Cardiac muscle cell (in vitro differentiated cells and primary cell): ENCODE results near the gene NR3C1. TPM values are rescaled to one million over a fixed set of nuclear protein-coding genes. Genes with fewer than 3 reads are reported as not detected.

Experiments
- DNase-seq, 2 donors: peaks; one replicate each; pipeline versions ENCODE4 v3.0.0 to v3.0.0-alpha.2; 2010 to 2017; ENCODE audit warnings: low read depth in 1 of 2, low spot score in 1 of 2
- H3K27ac ChIP-seq: fragments of 200-600 bp; sonication (generic); 2 replicates; pipeline ENCODE4 v1.5.1; 2016
- H3K27me3 ChIP-seq: fragments of 200-600 bp; sonication (generic); 2 replicates; pipeline ENCODE4 v1.6.0; 2016; ENCODE audit warnings: control low read depth
- H3K36me3 ChIP-seq: fragments of 200-600 bp; sonication (generic); 2 replicates; pipeline ENCODE4 v1.5.1; 2016; ENCODE audit warnings: control low read depth
- H3K4me1 ChIP-seq: fragments of 200-600 bp; sonication (generic); 2 replicates; pipeline ENCODE4 v1.8.1; 2017; ENCODE audit warnings: low read depth, mild to moderate bottlenecking, mixed run types
- H3K4me3 ChIP-seq: fragments of 200-600 bp; sonication (generic); 2 replicates; pipeline ENCODE4 v1.5.1; 2016; ENCODE audit warnings: mild to moderate bottlenecking
- H3K9me3 ChIP-seq: fragments of 200-600 bp; sonication (generic); 2 replicates; pipeline ENCODE4 v1.5.1; 2017; ENCODE audit warnings: low read depth, mild to moderate bottlenecking, control low read depth
- CTCF ChIP-seq: IDR thresholded peaks from 2 replicates; pipeline ENCODE4 v1.5.1; 2012; ENCODE audit warnings: low read depth, mild to moderate bottlenecking, low read length
- polyA plus RNA-seq: library from polyadenylated mRNA; unstranded; fragments of >200 nt; fragmentation: Nextera tagmentation; extraction: Ambion mirVana; gene quantifications from 2 replicates; pipeline ENCODE4 v1.2.1, GENCODE V29; 2016
- total RNA-seq: library from RNA; depleted of rRNA; stranded (reverse); fragments of >200 nt; gene quantifications from 2 replicates; pipeline ENCODE4 v1.2.3, GENCODE V29; 2016

The NR3C1 gene
- total and polyA plus RNA-seq, 2 experiments from 2014 or later, result 9.4 to 9.7 TPM

GRCh38 chr5:143343042-143343441, 60.4 kb downstream of the NR3C1 start:
- DNase-seq, result no peak
- TF ChIP-seq CTCF, result no peak
- Histone ChIP-seq H3K27me3 (no peaks in the 10 kb centered on the region), H3K27ac (no peak overlapping the region), H3K4me1 (peaks cover 4% of the 10 kb centered on the region), H3K36me3 (no peaks in the 10 kb centered on the region), H3K4me3 (no peak overlapping the region), H3K9me3 (no peaks in the 10 kb centered on the region)

GRCh38 chr5:143342607-143343006, 60.9 kb downstream of the NR3C1 start:
- no peak for DNase-seq
- Histone ChIP-seq H3K27me3 (no peaks in the 10 kb centered on the region), H3K4me1 (peaks cover 1% of the 10 kb centered on the region), H3K4me3 (no peak overlapping the region), H3K9me3 (no peaks in the 10 kb centered on the region), H3K36me3 (no peaks in the 10 kb centered on the region), H3K27ac (no peak overlapping the region)
- TF ChIP-seq CTCF, result no peak

- DNase-seq, result peak in 1 of 2 donors; percentile 68
- H3K27ac ChIP-seq, result no peak overlapping the region
- TF ChIP-seq CTCF, result no peak
Measured at GRCh38 chr5:143341807-143342570, 61.5 kb downstream of the NR3C1 start.

GRCh38 chr5:143340891-143341685, 62.4 kb downstream of the NR3C1 start:
- DNase-seq, result no peak
- H3K9me3 ChIP-seq, result no peaks in the 10 kb centered on the region
- H3K4me3 ChIP-seq, result no peak overlapping the region
- no peaks in the 10 kb centered on the region for H3K27me3 ChIP-seq
- no peak overlapping the region for H3K27ac ChIP-seq
- H3K4me1 ChIP-seq, result no peaks in the 10 kb centered on the region
- no peak for TF ChIP-seq CTCF
- H3K36me3 ChIP-seq, result no peaks in the 10 kb centered on the region

More at GRCh38 chr5:143341807-143342570, 61.5 kb downstream of the NR3C1 start:
- H3K4me1 ChIP-seq, result no peaks in the 10 kb centered on the region
- H3K36me3 ChIP-seq, result no peaks in the 10 kb centered on the region
- H3K27me3 ChIP-seq, result no peaks in the 10 kb centered on the region
- no peak overlapping the region for H3K4me3 ChIP-seq
- no peaks in the 10 kb centered on the region for H3K9me3 ChIP-seq

GRCh38 chr5:143338658-143339366, 64.7 kb downstream of the NR3C1 start:
- H3K4me1 ChIP-seq, result no peaks in the 10 kb centered on the region
- H3K36me3 ChIP-seq, result no peaks in the 10 kb centered on the region
- H3K27me3 ChIP-seq, result no peaks in the 10 kb centered on the region
- H3K9me3 ChIP-seq, result no peaks in the 10 kb centered on the region
- peak in 1 of 2 donors; percentile 72 for DNase-seq
- no peak for TF ChIP-seq CTCF
- H3K27ac ChIP-seq, result no peak overlapping the region
- H3K4me3 ChIP-seq, result no peak overlapping the region
